NB4 (cell line): ENCODE data around the gene KCNJ13.

ENCODE experiments used
- DNase-seq: peaks from one replicate; pipeline ENCODE4 v3.0.0; 2010; ENCODE audit warnings: low read depth
- H3K4me3 ChIP-seq: one replicate; pipeline ENCODE4 v1.5.1; 2011; ENCODE audit warnings: mild to moderate bottlenecking, low read depth, low read length, moderate library complexity
- CTCF ChIP-seq: IDR thresholded peaks from one replicate; pipeline ENCODE4 v1.5.1; 2012; ENCODE audit warnings: low read depth, low read length
- MAX ChIP-seq: IDR thresholded peaks from 2 replicates; pipeline ENCODE4 v1.6.1; 2011; ENCODE audit warnings: low read depth, low read length
- MYC ChIP-seq: IDR thresholded peaks from 2 replicates; pipeline ENCODE4 v1.6.1; 2011; ENCODE audit warnings: low read depth, low read length
- POLR2A ChIP-seq: IDR thresholded peaks from 2 replicates; pipeline ENCODE4 v1.6.1; 2011; ENCODE audit warnings: mild to moderate bottlenecking; ENCODE audit not compliant: insufficient read length; ENCODE audit errors: extremely low read depth

KCNJ13 gene

GRCh38 chr2:232744963-232745362 is 31.4 kb downstream of the KCNJ13 start:
- H3K4me3 ChIP-seq: no peak overlapping the region
- TF ChIP-seq MYC: no peak
- no peak for TF ChIP-seq CTCF
- no peak for TF ChIP-seq MAX
- no peak for DNase-seq

- H3K4me3 ChIP-seq: no peak overlapping the region
- TF ChIP-seq CTCF: no peak
- no peak for TF ChIP-seq MYC
- no peak for DNase-seq
These were observed 34.4 kb downstream of the KCNJ13 start for GRCh38 chr2:232741972-232742371.

- H3K4me3 ChIP-seq: no peak overlapping the region
- TF ChIP-seq MAX (no peak), POLR2A (no peak), MYC (no peak)
- DNase-seq: no peak
These were observed 35.1 kb downstream of the KCNJ13 start for GRCh38 chr2:232741294-232741693.

GRCh38 chr2:232731470-232731869 is 44.9 kb downstream of the KCNJ13 start:
- TF ChIP-seq POLR2A: no peak
- TF ChIP-seq MAX: no peak
- no peak for TF ChIP-seq MYC
- no peak for TF ChIP-seq CTCF
- H3K4me3 ChIP-seq: no peak overlapping the region
- no peak for DNase-seq

- TF ChIP-seq CTCF (no peak), MAX (no peak), MYC (no peak), POLR2A (no peak)
- H3K4me3 ChIP-seq: no peak overlapping the region
- no peak for DNase-seq
These were observed 47.6 kb downstream of the KCNJ13 start for GRCh38 chr2:232728785-232729184.

- H3K4me3 ChIP-seq: no peak overlapping the region
- TF ChIP-seq CTCF (no peak), POLR2A (no peak), MAX (no peak), MYC (no peak)
- DNase-seq: no peak
These were observed 53.3 kb downstream of the KCNJ13 start for GRCh38 chr2:232723027-232723426.
